ENCODE data around the gene RARS2.
"Not testable (repeated sequence)": the region's sequence is repeated elsewhere in the genome, so short reads cannot be mapped to it uniquely, and the experiment has no call there.

The RARS2 gene

DNA sequence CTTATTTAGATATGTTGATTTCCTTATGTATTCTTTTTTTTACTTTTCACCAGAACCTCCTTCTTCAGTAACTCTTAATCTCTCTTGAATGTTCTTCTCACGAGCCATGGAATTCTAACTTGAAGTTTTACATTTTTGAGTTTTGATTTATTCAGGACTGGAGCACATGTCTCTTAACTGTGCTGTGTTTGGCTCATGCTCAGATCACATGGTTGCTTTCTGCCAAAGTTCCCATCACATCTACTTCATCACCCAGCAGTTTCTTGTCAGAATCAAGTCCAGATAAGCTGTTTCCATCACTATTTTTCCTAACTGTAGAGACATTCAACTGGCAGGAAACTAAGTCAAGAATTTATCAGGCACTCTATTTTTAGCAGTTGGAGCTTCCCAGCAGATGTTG, 85.3 kb downstream of the RARS2 start:
- in situ Hi-C loops (cut with HindIII; ENCODE audit: low sequenced_read_pairs), result no loop called here

DNA sequence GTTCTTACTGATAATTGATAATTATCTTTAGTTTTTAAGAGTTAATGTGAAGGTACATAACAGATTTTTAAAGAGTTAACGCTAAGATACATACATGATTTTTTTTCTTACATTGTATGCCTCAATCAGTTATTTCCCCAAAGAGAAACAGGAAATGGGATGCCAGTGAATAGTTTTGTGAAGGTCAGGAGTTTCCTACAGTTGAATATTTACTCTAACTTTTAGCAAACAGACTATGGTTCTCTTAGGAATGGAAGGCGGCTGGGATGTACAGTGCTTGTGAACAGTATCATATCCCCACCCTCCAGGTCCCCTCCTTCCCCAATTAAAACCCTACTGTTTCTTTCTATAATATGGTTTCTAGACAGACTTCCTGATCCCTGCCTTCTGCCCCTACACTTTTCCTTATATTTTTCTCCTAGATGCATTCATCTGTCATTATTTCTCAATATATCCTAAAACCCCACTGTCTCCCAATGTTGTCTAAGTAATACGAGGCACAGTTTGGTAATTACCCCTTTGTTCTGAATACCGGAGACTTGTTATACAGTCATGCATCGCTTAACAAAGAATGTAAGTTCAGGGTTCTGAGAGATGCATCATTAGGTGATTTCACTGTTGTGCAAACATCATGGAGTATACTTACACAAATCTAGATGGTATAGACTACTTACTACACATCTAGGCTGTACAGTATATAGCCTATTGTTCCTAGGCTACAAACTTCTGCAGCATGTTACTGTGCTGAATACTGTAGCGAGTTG, 87.8 kb downstream of the RARS2 start:
- in situ Hi-C loops (cut with HindIII; ENCODE audit: low sequenced_read_pairs), result no loop called here

DNA sequence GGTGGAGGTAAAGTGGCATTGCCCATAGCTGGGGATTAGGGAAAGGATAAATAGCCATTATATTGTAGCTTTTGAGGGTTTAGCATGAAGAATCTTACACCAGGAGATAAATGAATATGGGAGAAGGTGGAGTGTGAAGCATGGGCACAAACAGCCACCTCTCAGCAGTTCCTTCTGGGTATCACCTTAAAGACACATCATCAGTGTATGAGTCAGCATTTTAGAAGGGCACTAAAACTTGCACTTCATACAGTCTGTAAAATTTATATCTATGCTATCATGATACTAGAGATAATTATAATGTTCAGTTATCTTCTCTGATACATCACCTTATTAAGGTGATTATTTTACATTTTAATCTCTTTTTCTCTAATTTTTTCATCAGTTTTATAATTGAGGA, 91.7 kb downstream of the RARS2 start:
- in situ Hi-C loops (cut with HindIII; ENCODE audit: low sequenced_read_pairs), result no loop called here

DNA sequence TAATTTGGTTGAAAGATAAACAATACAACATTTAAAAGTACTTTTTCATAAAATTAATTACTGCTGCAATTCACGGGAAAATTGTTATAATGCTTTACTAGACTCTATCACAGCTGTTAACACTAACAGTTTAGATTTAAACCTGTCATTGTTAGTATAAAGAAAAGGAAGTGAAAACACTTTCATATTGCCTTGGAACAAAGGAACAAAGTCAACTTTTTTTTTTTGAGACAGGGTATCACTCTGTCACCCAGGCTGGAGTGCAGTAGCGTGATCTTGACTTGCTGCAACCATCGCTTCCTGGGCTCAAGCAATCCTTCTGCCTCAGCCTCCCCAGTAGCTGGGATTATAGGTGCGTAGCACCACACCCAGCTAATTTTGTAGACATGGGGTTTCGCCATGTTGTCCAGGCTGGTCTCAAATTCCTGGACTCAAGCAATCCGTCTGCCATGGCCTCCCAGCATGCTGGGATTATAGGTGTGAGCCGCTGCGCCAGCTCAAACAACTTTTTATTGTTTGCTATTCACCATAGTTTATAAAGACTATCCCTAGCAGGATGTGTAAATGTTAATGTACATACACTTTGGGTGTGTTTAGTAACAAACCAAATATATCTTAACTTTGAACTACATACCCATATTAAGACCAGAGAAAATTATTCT, 94.9 kb downstream of the RARS2 start:
- in situ Hi-C loops (cut with HindIII; ENCODE audit: low sequenced_read_pairs), result no loop called here

DNA sequence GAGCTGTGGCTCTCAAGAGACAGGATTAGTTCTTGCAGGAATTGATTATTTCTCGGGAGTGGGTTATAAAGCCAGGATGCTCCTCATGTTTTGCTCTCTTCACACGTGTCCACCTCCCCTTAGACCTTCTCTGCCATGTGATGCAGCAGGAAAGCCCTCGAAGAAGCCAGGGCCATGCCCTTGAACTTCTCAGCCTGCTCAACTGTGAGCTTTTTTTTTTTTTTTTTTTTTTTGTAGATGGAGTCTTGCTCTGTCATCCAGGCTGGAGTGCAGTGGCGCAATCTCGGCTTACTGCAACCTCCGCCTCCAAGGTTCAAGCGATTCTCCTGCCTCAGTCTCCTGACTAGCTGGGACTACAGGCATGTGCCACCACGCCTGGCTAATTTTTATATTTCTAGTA, 100.5 kb downstream of the RARS2 start:
- in situ Hi-C loops (cut with HindIII; ENCODE audit: low sequenced_read_pairs), result not testable (repeated sequence)

DNA sequence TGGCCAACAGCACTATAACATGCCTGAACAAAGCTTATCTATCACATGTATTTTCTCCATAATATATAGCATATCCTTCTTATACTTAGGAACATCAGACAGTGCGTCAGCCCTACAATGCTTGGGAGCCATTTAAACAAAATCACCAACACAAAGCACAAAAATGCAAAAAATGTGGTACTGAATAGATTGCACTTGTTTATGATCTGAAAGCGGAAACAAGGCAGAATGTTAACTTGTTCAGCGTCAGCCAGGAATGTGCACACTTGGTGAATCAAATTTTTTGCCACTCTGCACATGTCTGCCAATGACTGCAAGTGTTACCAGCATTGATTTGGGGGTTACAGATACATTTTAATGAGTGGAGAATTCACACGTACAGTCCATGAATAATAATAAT, 102.2 kb downstream of the RARS2 start:
- in situ Hi-C loops (cut with HindIII; ENCODE audit: low sequenced_read_pairs), result no loop called here

DNA sequence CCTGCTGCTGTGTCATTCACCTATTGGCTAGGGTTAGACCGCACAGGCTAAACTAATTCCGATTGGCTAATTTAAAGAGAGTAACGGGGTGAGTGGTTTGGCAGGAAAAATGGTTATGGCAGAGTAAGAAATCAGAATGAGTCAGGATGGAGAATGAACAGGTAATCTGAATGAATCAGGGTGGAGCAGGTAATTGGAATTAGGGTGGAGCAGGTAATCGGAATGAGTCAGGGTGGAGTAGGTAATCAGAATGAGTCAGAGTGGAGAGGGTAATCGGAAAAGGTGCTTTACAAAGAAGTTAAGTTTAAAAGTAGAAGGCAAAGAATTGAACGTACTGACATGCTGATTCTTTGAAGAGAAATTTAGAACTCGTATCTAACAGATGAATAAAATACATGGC, 105.3 kb downstream of the RARS2 start:
- in situ Hi-C loops (cut with HindIII; ENCODE audit: low sequenced_read_pairs), result no loop called here

DNA sequence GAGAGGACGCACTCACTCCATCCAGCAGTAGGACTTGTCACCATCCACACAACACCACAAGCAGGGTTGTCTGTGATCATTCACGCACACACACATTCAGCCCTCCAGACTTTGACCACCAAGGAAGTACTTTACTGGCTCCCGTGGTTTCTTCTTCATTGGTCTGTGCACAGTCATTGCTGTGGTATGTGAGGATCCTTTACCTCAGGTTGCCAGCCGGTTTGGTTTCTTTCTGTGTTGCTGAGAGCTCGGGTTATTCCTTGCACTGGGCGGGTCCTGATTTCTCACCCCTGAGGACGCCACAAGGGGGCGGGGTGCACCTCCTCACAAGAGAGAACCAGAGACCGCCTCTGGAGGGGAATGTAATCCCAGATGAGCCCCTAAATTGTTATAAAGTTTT, 105.9 kb downstream of the RARS2 start:
- in situ Hi-C loops (cut with HindIII; ENCODE audit: low sequenced_read_pairs), result no loop called here

DNA sequence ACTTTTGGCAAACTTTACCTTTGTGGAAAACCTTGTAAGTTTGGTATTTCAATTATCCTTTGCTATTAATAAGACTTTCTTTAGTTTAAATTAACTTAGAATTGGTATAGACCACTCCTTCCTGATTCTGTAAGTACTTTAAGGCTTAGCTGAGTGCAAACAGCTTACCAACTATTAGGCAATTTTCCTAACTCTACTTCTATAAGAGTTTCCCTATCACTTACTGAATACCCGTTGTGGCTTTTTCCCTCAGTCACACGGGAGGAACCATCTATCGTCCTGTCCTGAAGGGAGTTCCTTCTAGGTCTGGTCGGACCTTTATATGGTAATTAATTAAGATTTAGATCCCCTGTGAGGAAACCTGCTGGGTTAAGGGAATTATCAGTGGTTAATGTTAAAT, 107.4 kb downstream of the RARS2 start:
- in situ Hi-C loops (cut with HindIII; ENCODE audit: low sequenced_read_pairs), result no loop called here

DNA sequence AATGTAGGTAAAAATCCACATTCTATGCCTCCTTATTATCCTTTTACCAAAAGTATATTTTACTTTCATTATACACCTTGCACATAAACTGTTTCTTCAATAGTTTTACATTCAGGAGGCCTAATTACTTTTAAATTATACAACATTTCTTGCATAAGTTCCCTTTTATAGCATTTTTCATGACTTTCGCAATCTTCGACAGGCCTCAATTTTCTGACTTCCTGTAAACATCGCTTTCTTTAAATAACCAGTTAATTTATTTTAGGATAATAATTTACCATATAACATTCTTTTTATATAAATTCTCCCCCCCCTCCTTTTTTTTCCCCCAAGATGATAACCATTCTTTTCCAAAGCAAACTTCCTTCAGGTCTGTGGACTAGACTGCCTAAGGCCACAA, 107.9 kb downstream of the RARS2 start:
- in situ Hi-C loops (cut with HindIII; ENCODE audit: low sequenced_read_pairs), result no loop called here

DNA sequence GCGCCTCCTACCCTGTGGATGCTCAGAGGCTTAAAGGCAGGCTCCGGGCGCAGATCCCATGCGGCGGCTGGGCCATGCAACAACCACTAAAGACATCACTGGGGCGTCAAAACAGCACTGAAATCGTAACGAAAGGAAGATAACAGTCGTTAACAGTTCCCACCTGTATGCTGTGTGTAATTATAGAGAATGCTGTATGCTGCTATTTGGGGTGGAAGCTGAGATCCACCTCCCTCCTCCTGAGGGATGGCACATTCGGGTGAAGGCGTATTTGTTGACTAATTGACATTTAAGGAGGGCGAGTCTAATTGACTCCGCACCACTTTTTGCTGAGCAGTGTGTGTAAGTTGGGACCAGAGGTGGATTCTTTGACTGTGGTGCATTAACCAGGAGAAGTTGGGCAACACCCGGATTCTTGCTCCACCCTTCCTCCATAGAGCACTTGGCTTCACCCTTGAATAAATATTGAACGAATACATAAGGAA, 116.3 kb downstream of the RARS2 start:
- in situ Hi-C loops (cut with HindIII; ENCODE audit: low sequenced_read_pairs), result no loop called here

DNA sequence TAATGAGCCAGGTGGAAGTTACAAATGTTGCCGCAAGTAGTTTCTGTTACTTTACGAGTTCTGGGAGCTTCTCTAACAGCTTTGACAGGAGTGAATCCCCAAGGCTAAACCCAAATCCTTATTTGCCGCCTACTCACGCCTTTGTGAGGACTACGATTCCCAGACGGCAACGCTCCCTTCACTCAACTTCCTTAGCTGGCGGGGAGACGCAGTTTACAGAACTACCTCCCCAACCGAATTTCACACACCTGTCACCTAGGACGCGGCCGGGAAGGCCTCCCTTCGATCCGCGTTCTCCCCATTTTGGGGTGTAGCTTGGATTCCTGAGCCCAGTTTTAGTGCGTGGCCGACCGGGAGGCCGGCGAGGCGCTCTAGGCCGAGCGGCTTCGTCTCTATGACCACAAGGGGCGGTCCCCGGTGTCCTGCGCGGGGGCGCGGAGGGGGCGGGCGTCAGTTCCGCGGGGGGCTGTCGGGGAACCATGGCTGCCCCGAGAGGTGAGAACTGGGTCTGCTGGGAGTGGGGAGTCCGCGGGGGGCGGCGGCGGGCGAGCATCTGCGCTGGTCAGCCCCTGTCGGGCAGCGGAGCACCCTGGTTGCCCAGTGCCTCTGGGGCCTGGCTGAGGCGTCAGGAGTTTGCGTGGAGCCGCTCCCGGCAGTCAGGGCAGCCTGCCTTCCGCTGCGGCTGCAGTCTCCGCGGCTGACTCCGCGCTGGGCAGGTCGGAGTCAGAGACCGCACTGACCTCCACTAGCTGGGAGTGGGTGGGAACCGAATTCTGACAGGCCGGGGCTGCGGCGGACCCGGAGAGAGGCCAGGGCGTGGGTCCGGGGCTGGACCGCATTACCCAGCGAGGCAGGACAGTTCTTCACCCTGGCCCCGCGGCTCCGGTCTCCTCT, 117.0 kb downstream of the RARS2 start, which contains the start of gene SLC35A1:
SLC35A1 (plus strand) TSS at position 450 of the 894 bp plus-strand sequence; CDS start at position 480, 30 bp downstream.
- in situ Hi-C loops (cut with HindIII; ENCODE audit: low sequenced_read_pairs), result no loop called here

DNA sequence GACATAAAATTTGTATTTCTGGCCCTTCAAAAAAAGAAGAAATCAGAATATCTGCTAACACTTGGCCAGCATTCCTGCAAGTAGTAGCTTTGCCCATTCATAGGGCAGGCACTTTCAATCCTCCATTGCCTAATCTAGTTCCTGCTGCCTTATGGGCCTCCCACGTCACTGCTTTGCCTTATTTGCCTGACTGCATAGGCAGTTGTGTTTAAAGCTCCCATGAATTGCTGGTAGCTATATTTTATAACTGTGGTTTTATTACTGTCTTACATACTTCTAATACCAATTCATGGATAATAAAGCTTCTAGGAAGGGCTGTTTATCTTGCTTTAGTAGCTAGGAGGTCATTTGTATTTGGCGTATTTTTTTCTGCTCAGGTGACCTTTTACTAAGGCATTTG, 124.7 kb downstream of the RARS2 start:
- in situ Hi-C loops (cut with HindIII; ENCODE audit: low sequenced_read_pairs), result loop anchor here (5.0 kb wide), 1 partner anchor 63 kb away; no protein-coding TSS in a partner anchor

Measured in endothelial cell of hepatic sinusoid (primary cell).